Measurements from ENCODE around the gene GNB1L. TPM values are rescaled to one million over a fixed set of nuclear protein-coding genes. Genes with fewer than 3 reads are reported as not detected.

The GNB1L gene
- total RNA-seq, 1 donor: 4.0 TPM

GRCh38 chr22:19809741-19810140 is 44.9 kb downstream of the GNB1L start:
- Histone ChIP-seq H3K4me2 (ENCODE audit: insufficient read depth, low read length) (no peak overlapping the region), H3K4me1 (ENCODE audit: insufficient read depth, low read length) (peaks cover 8% of the 10 kb centered on the region), H3K36me3 (ENCODE audit: insufficient read depth, low read length) (no peaks in the 10 kb centered on the region), H3K27me3 (ENCODE audit: insufficient read depth, low read length) (no peaks in the 10 kb centered on the region), H4K20me1 (ENCODE audit: insufficient read depth, low read length) (peaks cover 12% of the 10 kb centered on the region), H2AFZ (ENCODE audit: low read length) (no peak overlapping the region), H3K27ac (ENCODE audit: low read depth, low read length) (no peak overlapping the region), H3K79me2 (ENCODE audit: insufficient read depth, low read length) (no peaks in the 10 kb centered on the region), H3K4me3 (ENCODE audit: insufficient read depth, low read length) (no peak overlapping the region), H3K9me3 (ENCODE audit: low read depth, low read length) (no peaks in the 10 kb centered on the region)
- TF ChIP-seq CTCF (IDR thresholded peaks at IDR 0.05; ENCODE audit: extremely low read depth, low read depth, low read length): no peak
- no peak for DNase-seq (ENCODE audit: insufficient read length, low spot score, missing footprints)

- H3K9me3 ChIP-seq (ENCODE audit: low read depth, low read length): no peaks in the 10 kb centered on the region
- no peak for TF ChIP-seq CTCF (IDR thresholded peaks at IDR 0.05; ENCODE audit: extremely low read depth, low read depth, low read length)
- no peak overlapping the region for H3K4me3 ChIP-seq (ENCODE audit: insufficient read depth, low read length)
- H3K4me2 ChIP-seq (ENCODE audit: insufficient read depth, low read length): no peak overlapping the region
- no peaks in the 10 kb centered on the region for H3K27me3 ChIP-seq (ENCODE audit: insufficient read depth, low read length)
- H3K79me2 ChIP-seq (ENCODE audit: insufficient read depth, low read length): no peaks in the 10 kb centered on the region
- H4K20me1 ChIP-seq (ENCODE audit: insufficient read depth, low read length): peaks cover 12% of the 10 kb centered on the region
- DNase-seq (ENCODE audit: insufficient read length, low spot score, missing footprints): no peak
- no peak overlapping the region for H2AFZ ChIP-seq (ENCODE audit: low read length)
- peaks cover 8% of the 10 kb centered on the region for H3K4me1 ChIP-seq (ENCODE audit: insufficient read depth, low read length)
- no peak overlapping the region for H3K27ac ChIP-seq (ENCODE audit: low read depth, low read length)
- H3K36me3 ChIP-seq (ENCODE audit: insufficient read depth, low read length): no peaks in the 10 kb centered on the region
These were observed 45.7 kb downstream of the GNB1L start for GRCh38 chr22:19808873-19809478.

GRCh38 chr22:19807914-19808872 is 46.5 kb downstream of the GNB1L start:
- no peak for TF ChIP-seq CTCF (IDR thresholded peaks at IDR 0.05; ENCODE audit: extremely low read depth, low read depth, low read length)
- H4K20me1 ChIP-seq (ENCODE audit: insufficient read depth, low read length): peaks cover 12% of the 10 kb centered on the region
- H3K79me2 ChIP-seq (ENCODE audit: insufficient read depth, low read length): no peaks in the 10 kb centered on the region
- DNase-seq (ENCODE audit: insufficient read length, low spot score, missing footprints): peak; percentile 76
- H3K27ac ChIP-seq (ENCODE audit: low read depth, low read length): no peak overlapping the region
- H3K27me3 ChIP-seq (ENCODE audit: insufficient read depth, low read length): no peaks in the 10 kb centered on the region
- no peaks in the 10 kb centered on the region for H3K9me3 ChIP-seq (ENCODE audit: low read depth, low read length)
- H2AFZ ChIP-seq (ENCODE audit: low read length): no peak overlapping the region
- H3K4me2 ChIP-seq (ENCODE audit: insufficient read depth, low read length): no peak overlapping the region
- no peak overlapping the region for H3K4me3 ChIP-seq (ENCODE audit: insufficient read depth, low read length)
- H3K36me3 ChIP-seq (ENCODE audit: insufficient read depth, low read length): no peaks in the 10 kb centered on the region
- peaks cover 8% of the 10 kb centered on the region for H3K4me1 ChIP-seq (ENCODE audit: insufficient read depth, low read length)
